Gastroesophageal sphincter (tissue), 3 donors: ENCODE data around the gene KCTD16.

ENCODE experiments used
- POLR2A ChIP-seq, 2 donors: fragments of 450-650 bp; IDR thresholded peaks; one replicate each; pipeline ENCODE4 v1.6.1; 2017; ENCODE audit warnings: antibody characterized with exemption in 2 of 2, mild to moderate bottlenecking in 2 of 2, moderate library complexity in 1 of 2
- TF ChIP-seq, protein P1 (sequence below), 4 experiments: fragments of 200-600 bp in 2 of 4; fragments of 450-650 bp in 2 of 4; sonication (generic) in 1 of 4; IDR thresholded peaks; one replicate each; pipeline ENCODE4 v1.5.1; 2017 to 2019; ENCODE audit warnings: antibody characterized with exemption in 4 of 4, mild to moderate bottlenecking in 2 of 4, moderate library complexity in 2 of 4

DNA sequence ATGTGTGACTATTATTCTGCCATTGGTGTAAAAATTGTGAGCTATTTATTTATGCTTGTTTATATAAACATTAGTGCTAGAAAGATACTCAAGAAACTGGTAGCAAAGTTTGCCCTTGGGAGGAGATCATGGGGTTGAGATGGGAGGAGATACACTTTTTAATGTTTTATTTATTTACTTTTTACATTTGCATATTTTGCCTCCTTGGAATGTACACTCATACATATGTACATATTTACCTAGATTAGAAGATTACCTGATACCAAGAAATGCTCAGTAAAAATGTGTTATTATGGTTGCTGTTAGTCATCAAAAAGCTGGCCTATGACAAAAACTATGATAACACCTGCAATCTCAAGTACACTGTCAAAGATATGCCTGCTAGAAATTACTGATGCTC lies 195.2 kb downstream of the KCTD16 start:
- TF ChIP-seq POLR2A (IDR thresholded peaks at IDR 0.05) = no peak
- TF ChIP-seq, protein P1, sequence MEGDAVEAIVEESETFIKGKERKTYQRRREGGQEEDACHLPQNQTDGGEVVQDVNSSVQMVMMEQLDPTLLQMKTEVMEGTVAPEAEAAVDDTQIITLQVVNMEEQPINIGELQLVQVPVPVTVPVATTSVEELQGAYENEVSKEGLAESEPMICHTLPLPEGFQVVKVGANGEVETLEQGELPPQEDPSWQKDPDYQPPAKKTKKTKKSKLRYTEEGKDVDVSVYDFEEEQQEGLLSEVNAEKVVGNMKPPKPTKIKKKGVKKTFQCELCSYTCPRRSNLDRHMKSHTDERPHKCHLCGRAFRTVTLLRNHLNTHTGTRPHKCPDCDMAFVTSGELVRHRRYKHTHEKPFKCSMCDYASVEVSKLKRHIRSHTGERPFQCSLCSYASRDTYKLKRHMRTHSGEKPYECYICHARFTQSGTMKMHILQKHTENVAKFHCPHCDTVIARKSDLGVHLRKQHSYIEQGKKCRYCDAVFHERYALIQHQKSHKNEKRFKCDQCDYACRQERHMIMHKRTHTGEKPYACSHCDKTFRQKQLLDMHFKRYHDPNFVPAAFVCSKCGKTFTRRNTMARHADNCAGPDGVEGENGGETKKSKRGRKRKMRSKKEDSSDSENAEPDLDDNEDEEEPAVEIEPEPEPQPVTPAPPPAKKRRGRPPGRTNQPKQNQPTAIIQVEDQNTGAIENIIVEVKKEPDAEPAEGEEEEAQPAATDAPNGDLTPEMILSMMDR (IDR thresholded peaks at IDR 0.05) = no peak
